ENCODE results near the gene IL21.

The IL21 gene

DNA sequence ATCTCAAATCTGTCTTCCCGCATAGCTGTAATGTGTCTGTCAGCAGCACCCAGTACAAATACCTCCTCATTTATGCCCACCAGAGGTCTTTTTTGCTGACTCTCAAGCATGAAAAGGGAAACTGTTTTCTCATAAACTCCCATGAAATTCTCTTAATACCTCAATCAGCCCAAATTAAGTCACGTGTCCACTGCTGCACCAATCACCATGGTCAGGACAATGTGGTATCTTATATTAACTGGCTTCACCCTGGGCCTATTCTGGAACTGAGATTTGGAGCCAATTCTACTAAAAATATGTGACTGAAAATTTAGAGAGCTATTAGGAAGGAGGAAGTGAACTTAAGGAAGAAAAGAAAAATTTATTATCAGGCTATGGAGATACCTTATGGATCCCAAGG lies 58.4 kb downstream of the IL21 start:
- no peak overlapping the region for H3K9ac ChIP-seq (ENCODE audit: low read depth, low read length)
- H3K36me3 ChIP-seq (ENCODE audit: insufficient read depth, low read length), result no peaks in the 10 kb centered on the region
- H3K4me2 ChIP-seq (ENCODE audit: low read length), result no peak overlapping the region
- H3K9me3 ChIP-seq (replicated peaks; ENCODE audit: low read length), result no peaks in the 10 kb centered on the region
- H3K4me3 ChIP-seq (ENCODE audit: low read length), result no peak overlapping the region
- H3K4me1 ChIP-seq (ENCODE audit: control insufficient read depth, insufficient read depth, low read length), result no peaks in the 10 kb centered on the region
- H3K27me3 ChIP-seq (ENCODE audit: control insufficient read depth, insufficient read depth, low read length), result no peaks in the 10 kb centered on the region
